ENCODE measurements around the gene MTF2. TPM values are rescaled to one million over a fixed set of nuclear protein-coding genes. Genes with fewer than 3 reads are reported as not detected.

MTF2 gene
- polyA plus RNA-seq, 1 donor (not counting 4 experiments of a cell fraction or from before 2014, with no cell fraction given) = 24.8 TPM

DNA sequence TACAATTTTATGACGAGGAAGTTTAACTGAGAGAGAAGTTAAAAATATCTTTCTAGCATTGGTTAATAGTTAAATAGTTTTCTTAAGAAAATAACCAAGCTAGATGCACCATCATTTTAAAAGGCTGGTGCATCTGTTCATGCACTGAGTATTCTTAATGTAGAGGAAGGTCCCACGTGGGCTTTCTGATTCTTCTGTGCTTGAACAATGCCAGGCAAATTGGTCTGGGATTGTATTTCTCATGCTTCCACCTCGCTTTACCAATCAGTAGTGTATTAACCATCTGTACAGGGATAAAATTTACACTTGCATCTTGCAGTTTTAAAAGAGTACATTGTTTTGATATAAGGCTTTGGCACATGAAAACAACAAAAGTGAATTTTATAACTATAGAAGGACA lies 47.4 kb upstream of the MTF2 start:
- dilution Hi-C loops (cut with MboI; ENCODE audit: extremely low pct_ligation_motif_present, low sequenced_read_pairs) = no loop called here
- Histone ChIP-seq H3K27me3 (ENCODE audit: control insufficient read depth, extremely low read depth, insufficient read depth, low read length) (no peaks in the 10 kb centered on the region), H3K4me2 (ENCODE audit: control insufficient read depth, extremely low read depth, insufficient read depth, low read depth, low read length) (no peak overlapping the region), H3K36me3 (ENCODE audit: control insufficient read depth in 2 of 2, extremely low read depth in 1 of 2, insufficient read depth in 2 of 2, low read length in 2 of 2) (no peaks in the 10 kb centered on the region), H3K9me1 (ENCODE audit: control insufficient read depth, extremely low read depth, insufficient read depth, low read length) (no peaks in the 10 kb centered on the region), H3K79me2 (ENCODE audit: control insufficient read depth, insufficient read depth, low read length) (no peaks in the 10 kb centered on the region), H3K4me1 (ENCODE audit: control insufficient read depth, extremely low read depth, insufficient read depth, low read length) (no peaks in the 10 kb centered on the region), H3K27ac (ENCODE audit: control insufficient read depth, insufficient read depth, low read length) (no peak overlapping the region), H4K20me1 (ENCODE audit: control insufficient read depth, extremely low read depth, insufficient read depth, low read length) (no peaks in the 10 kb centered on the region), H2AFZ (ENCODE audit: control insufficient read depth, low read length) (no peak overlapping the region), H3K4me3 (ENCODE audit: control insufficient read depth in 2 of 3, extremely low read depth in 1 of 3, insufficient read depth in 2 of 3, low read depth in 1 of 3, low read length in 3 of 3) (no peak overlapping the region), H3K9ac (ENCODE audit: control insufficient read depth, extremely low read depth, insufficient read depth, low read length) (no peak overlapping the region), H3K9me3 (ENCODE audit: control insufficient read depth, low read depth, low read length) (no peaks in the 10 kb centered on the region)
- no peak for DNase-seq (ENCODE audit: low read depth, low spot score)
- no peak for TF ChIP-seq EZH2 (IDR thresholded peaks at IDR 0.05; ENCODE audit: low read length)
- TF ChIP-seq, protein P1, sequence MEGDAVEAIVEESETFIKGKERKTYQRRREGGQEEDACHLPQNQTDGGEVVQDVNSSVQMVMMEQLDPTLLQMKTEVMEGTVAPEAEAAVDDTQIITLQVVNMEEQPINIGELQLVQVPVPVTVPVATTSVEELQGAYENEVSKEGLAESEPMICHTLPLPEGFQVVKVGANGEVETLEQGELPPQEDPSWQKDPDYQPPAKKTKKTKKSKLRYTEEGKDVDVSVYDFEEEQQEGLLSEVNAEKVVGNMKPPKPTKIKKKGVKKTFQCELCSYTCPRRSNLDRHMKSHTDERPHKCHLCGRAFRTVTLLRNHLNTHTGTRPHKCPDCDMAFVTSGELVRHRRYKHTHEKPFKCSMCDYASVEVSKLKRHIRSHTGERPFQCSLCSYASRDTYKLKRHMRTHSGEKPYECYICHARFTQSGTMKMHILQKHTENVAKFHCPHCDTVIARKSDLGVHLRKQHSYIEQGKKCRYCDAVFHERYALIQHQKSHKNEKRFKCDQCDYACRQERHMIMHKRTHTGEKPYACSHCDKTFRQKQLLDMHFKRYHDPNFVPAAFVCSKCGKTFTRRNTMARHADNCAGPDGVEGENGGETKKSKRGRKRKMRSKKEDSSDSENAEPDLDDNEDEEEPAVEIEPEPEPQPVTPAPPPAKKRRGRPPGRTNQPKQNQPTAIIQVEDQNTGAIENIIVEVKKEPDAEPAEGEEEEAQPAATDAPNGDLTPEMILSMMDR (optimal IDR thresholded peaks at IDR 0.05 in 1 of 3, IDR thresholded peaks at IDR 0.05 in 1 of 3, conservative IDR thresholded peaks at IDR 0.05 in 1 of 3; ENCODE audit: extremely low read depth in 1 of 3, insufficient read depth in 2 of 3, low read length in 3 of 3) = no peak
- no peak for FAIRE-seq

DNA sequence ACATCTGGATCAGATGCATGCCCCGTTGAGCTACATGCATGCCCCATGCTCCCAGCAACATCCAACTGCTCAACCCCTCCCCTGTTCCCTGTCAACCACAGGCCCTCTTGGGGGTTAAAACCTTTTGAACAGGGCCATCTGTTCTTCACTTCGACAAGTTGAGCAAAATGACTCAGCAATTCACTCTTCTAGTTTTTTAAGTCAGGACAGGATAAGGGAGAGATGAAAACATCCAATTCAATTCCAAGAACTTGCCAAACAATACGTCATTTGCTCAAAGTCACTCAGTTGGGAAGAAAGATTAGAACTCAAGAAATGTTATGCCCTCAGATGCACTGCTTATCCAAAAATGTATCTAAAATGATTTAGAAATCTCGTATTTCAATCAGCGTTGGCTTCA lies 46.1 kb upstream of the MTF2 start:
- Histone ChIP-seq H3K27ac (ENCODE audit: control insufficient read depth, insufficient read depth, low read length) (no peak overlapping the region), H3K4me3 (ENCODE audit: control insufficient read depth in 2 of 3, extremely low read depth in 1 of 3, insufficient read depth in 2 of 3, low read depth in 1 of 3, low read length in 3 of 3) (no peak overlapping the region), H3K27me3 (ENCODE audit: control insufficient read depth, extremely low read depth, insufficient read depth, low read length) (no peaks in the 10 kb centered on the region), H3K4me1 (ENCODE audit: control insufficient read depth, extremely low read depth, insufficient read depth, low read length) (no peaks in the 10 kb centered on the region), H4K20me1 (ENCODE audit: control insufficient read depth, extremely low read depth, insufficient read depth, low read length) (no peaks in the 10 kb centered on the region), H3K9me1 (ENCODE audit: control insufficient read depth, extremely low read depth, insufficient read depth, low read length) (no peaks in the 10 kb centered on the region), H3K9ac (ENCODE audit: control insufficient read depth, extremely low read depth, insufficient read depth, low read length) (no peak overlapping the region), H3K36me3 (ENCODE audit: control insufficient read depth in 2 of 2, extremely low read depth in 1 of 2, insufficient read depth in 2 of 2, low read length in 2 of 2) (no peaks in the 10 kb centered on the region), H2AFZ (ENCODE audit: control insufficient read depth, low read length) (no peak overlapping the region), H3K4me2 (ENCODE audit: control insufficient read depth, extremely low read depth, insufficient read depth, low read depth, low read length) (no peak overlapping the region), H3K9me3 (ENCODE audit: control insufficient read depth, low read depth, low read length) (no peaks in the 10 kb centered on the region), H3K79me2 (ENCODE audit: control insufficient read depth, insufficient read depth, low read length) (no peaks in the 10 kb centered on the region)
- TF ChIP-seq EZH2 (IDR thresholded peaks at IDR 0.05; ENCODE audit: low read length) = no peak
- TF ChIP-seq, protein P1 (optimal IDR thresholded peaks at IDR 0.05 in 1 of 3, IDR thresholded peaks at IDR 0.05 in 1 of 3, conservative IDR thresholded peaks at IDR 0.05 in 1 of 3; ENCODE audit: extremely low read depth in 1 of 3, insufficient read depth in 2 of 3, low read length in 3 of 3) = no peak
- DNase-seq (ENCODE audit: low read depth, low spot score) = no peak
- dilution Hi-C loops (cut with MboI; ENCODE audit: extremely low pct_ligation_motif_present, low sequenced_read_pairs) = no loop called here
- FAIRE-seq = no peak

All from keratinocyte (primary cell).